ENCODE data around the gene ZSWIM5. TPM values are rescaled to one million over a fixed set of nuclear protein-coding genes. Genes with fewer than 3 reads are reported as not detected.

The ZSWIM5 gene
- total RNA-seq, 2 donors from 2014 or later, result 3.6 to 4.4 TPM

GRCh38 chr1:45018599-45019230 lies 187.7 kb downstream of the ZSWIM5 start:
- TF ChIP-seq POLR2A (IDR thresholded peaks at IDR 0.05) (no peak), CTCF (IDR thresholded peaks at IDR 0.05) (peak; percentile 75 to 93 (median 91))
- H3K27me3 ChIP-seq, result no peaks in the 10 kb centered on the region
- ATAC-seq, result peak; percentile 91
- DNase-seq, result peak; percentile 82 to 86 (median 84)
- H3K4me3 ChIP-seq, result no peak overlapping the region
- no peaks in the 10 kb centered on the region for H3K9me3 ChIP-seq
- no peaks in the 10 kb centered on the region for H3K36me3 ChIP-seq (replicated peaks in 1 of 2; ENCODE audit: insufficient read depth in 1 of 2, low read depth in 2 of 2)
- H3K27ac ChIP-seq, result no peak overlapping the region
- H3K4me1 ChIP-seq, result peaks cover 13% of the 10 kb centered on the region
- 38 to 44% methylated on average over 14 to 16 of the region's 16 CpGs for WGBS, 2 donors
- intact Hi-C loops (cut with DNase I), result loop anchor here (5.0 to 10.0 kb wide), 2 partner anchors 284 to 476 kb away; partner anchors contain the start of gene TESK2

GRCh38 chr1:45016767-45017166 lies 189.6 kb downstream of the ZSWIM5 start:
- Histone ChIP-seq H3K27me3 (no peaks in the 10 kb centered on the region), H3K36me3 (replicated peaks in 1 of 2; ENCODE audit: insufficient read depth in 1 of 2, low read depth in 2 of 2) (no peaks in the 10 kb centered on the region), H3K9me3 (no peaks in the 10 kb centered on the region), H3K27ac (no peak overlapping the region), H3K4me3 (no peak overlapping the region), H3K4me1 (peaks cover 29% of the 10 kb centered on the region)
- no peak for DNase-seq
- no peak for TF ChIP-seq CTCF (IDR thresholded peaks at IDR 0.05)
- TF ChIP-seq POLR2A (IDR thresholded peaks at IDR 0.05), result no peak
- intact Hi-C loops (cut with DNase I), result loop anchor here (5.0 to 10.0 kb wide), 2 partner anchors 286 to 478 kb away; partner anchors contain the start of gene TESK2
- 67 to 72% methylated on average over 6 of the region's 6 CpGs for WGBS, 2 donors
- no peak for ATAC-seq

- TF ChIP-seq POLR2A (IDR thresholded peaks at IDR 0.05) (no peak), CTCF (IDR thresholded peaks at IDR 0.05) (no peak)
- Histone ChIP-seq H3K36me3 (replicated peaks in 1 of 2; ENCODE audit: insufficient read depth in 1 of 2, low read depth in 2 of 2) (no peaks in the 10 kb centered on the region), H3K4me1 (peaks cover 35% of the 10 kb centered on the region), H3K27me3 (no peaks in the 10 kb centered on the region), H3K9me3 (no peaks in the 10 kb centered on the region), H3K27ac (no peak overlapping the region), H3K4me3 (no peak overlapping the region)
- intact Hi-C loops (cut with DNase I), result loop anchor here (5.0 to 10.0 kb wide), 2 partner anchors 286 to 479 kb away; partner anchors contain the start of gene TESK2
- ATAC-seq (no peak), DNase-seq (no peak)
- WGBS, 2 donors, result 72 to 90% methylated on average over 2 of the region's 2 CpGs
Observed at GRCh38 chr1:45016090-45016697, 190.2 kb downstream of the ZSWIM5 start.

- Histone ChIP-seq H3K27me3 (no peaks in the 10 kb centered on the region), H3K4me3 (no peak overlapping the region), H3K36me3 (replicated peaks in 1 of 2; ENCODE audit: insufficient read depth in 1 of 2, low read depth in 2 of 2) (no peaks in the 10 kb centered on the region), H3K9me3 (no peaks in the 10 kb centered on the region), H3K27ac (no peak overlapping the region), H3K4me1 (peaks cover 35% of the 10 kb centered on the region)
- DNase-seq (no peak), ATAC-seq (no peak)
- TF ChIP-seq CTCF (IDR thresholded peaks at IDR 0.05), result no peak
- TF ChIP-seq POLR2A (IDR thresholded peaks at IDR 0.05), result no peak
- intact Hi-C loops (cut with DNase I), result loop anchor here (5.0 to 10.0 kb wide), 2 partner anchors 287 to 479 kb away; partner anchors contain the start of gene TESK2
- 44 to 60% methylated on average over 2 of the region's 2 CpGs for WGBS, 2 donors
Observed at GRCh38 chr1:45015683-45016082, 190.7 kb downstream of the ZSWIM5 start.

Data from body of pancreas (tissue), 4 donors.